HCT116 (cell line): ENCODE data around the gene RHBDD3. TPM values are rescaled to one million over a fixed set of nuclear protein-coding genes. Genes with fewer than 3 reads are reported as not detected.
A peak's percentile ranks its signal among the peaks of the same experiment; 100 is the strongest.

Experiments
- ATAC-seq: fragments of 200-7000 bp; cut with Tn5 transposase; 2 replicates; pipeline ENCODE4 v1.9.1; 2020; ENCODE audit warnings: mild to moderate bottlenecking, moderate library complexity
- BruUV-seq: library from RNA; stranded (reverse); fragments of 400-500 nt; replicated peaks from 2 replicates; lab custom pipeline; 2021; lab: Mats Ljungman, UMichigan
- CTCF ChIA-PET: fragments of 300-600 bp; sonication (Branson Sonifier 250); formaldehyde crosslinking; loops from one replicate; lab custom pipeline; 2021; ENCODE audit warnings: antibody characterized with exemption; lab: Charles Lee
- POLR2A ChIA-PET: fragments of 300-600, 350-600 bp; sonication (Branson Sonifier 250); formaldehyde crosslinking; loops from one replicate; lab custom pipeline; 2021; ENCODE audit warnings: antibody characterized with exemption; lab: Charles Lee
- RAD21 ChIA-PET, 2 experiments: fragments of 300-600 bp; sonication (Branson Sonifier 250); formaldehyde crosslinking; loops; one replicate each; lab custom pipeline; 2023; ENCODE audit warnings: low total read pairs in 2 of 2; ENCODE audit not compliant: uncharacterized antibody in 2 of 2, unreplicated experiment in 2 of 2, low non-redundant PET in 1 of 2; lab: Charles Lee
- DNase-seq: peaks from one replicate; pipeline ENCODE4 v3.0.0-alpha.2; 2010; ENCODE audit warnings: low read depth, low spot score
- H2AFZ ChIP-seq: fragments of 200-600 bp; shearing (Covaris generic), sonication (generic); 2 replicates; pipeline ENCODE4 v1.6.1; 2017; ENCODE audit warnings: low read depth, mixed run types, mixed read lengths, antibody characterized with exemption, low read length; ENCODE audit not compliant: poor library complexity, severe bottlenecking
- H3K27ac ChIP-seq: 2 replicates; pipeline ENCODE4 v1.5.1; 2012; ENCODE audit warnings: low read depth, low read length
- H3K27me3 ChIP-seq: fragments of 200-600 bp; sonication (generic); 2 replicates; pipeline ENCODE4 v1.6.1; 2016; ENCODE audit warnings: mixed run types, low read length, mixed read lengths; ENCODE audit not compliant: insufficient read depth
- H3K36me3 ChIP-seq, 2 experiments: fragments of 200-500 bp in 1 of 2; fragments of 200-600 bp in 1 of 2; sonication (Bioruptor generic) in 1 of 2; sonication (generic) in 1 of 2; 2 replicates each; pipeline versions ENCODE4 v1.5.1 to v1.6.1; 2014 to 2016; ENCODE audit warnings: low read length in 2 of 2, inconsistent platforms in 1 of 2, mixed read lengths in 1 of 2, mixed run types in 1 of 2; ENCODE audit not compliant: insufficient read depth in 2 of 2, control insufficient read depth in 1 of 2
- H3K4me1 ChIP-seq, 2 experiments: fragments of 200-600 bp in 1 of 2; sonication (generic) in 1 of 2; 2 replicates each; pipeline versions ENCODE4 v1.5.1 to v1.6.1; 2012 to 2017; ENCODE audit warnings: low read length in 2 of 2, inconsistent platforms in 1 of 2, mild to moderate bottlenecking in 1 of 2, mixed read lengths in 1 of 2, mixed run types in 1 of 2, moderate library complexity in 1 of 2; ENCODE audit not compliant: insufficient read depth in 2 of 2, control insufficient read depth in 1 of 2
- H3K4me2 ChIP-seq: fragments of 200-600 bp; sonication (generic); 2 replicates; pipeline ENCODE4 v1.6.1; 2017; ENCODE audit warnings: mixed run types, low read length, mixed read lengths
- H3K4me3 ChIP-seq, 2 experiments: fragments of 200-600 bp in 1 of 2; sonication (generic) in 1 of 2; replicated peaks in 1 of 2; 2 replicates each; pipeline ENCODE4 v1.5.1; 2011 to 2016; ENCODE audit warnings: low read length in 2 of 2, control low read depth in 1 of 2, low read depth in 1 of 2, mild to moderate bottlenecking in 1 of 2, mixed read lengths in 1 of 2, mixed run types in 1 of 2
- H3K79me2 ChIP-seq: fragments of 200-600 bp; sonication (generic); 2 replicates; pipeline ENCODE4 v1.6.1; 2017; ENCODE audit warnings: mild to moderate bottlenecking, mixed run types, low read length, moderate library complexity, mixed read lengths; ENCODE audit not compliant: insufficient read depth
- H3K9ac ChIP-seq: fragments of 200-600 bp; sonication (generic); 2 replicates; pipeline ENCODE4 v1.6.1; 2016; ENCODE audit warnings: low read length, mixed read lengths
- H3K9me2 ChIP-seq: fragments of 200-600 bp; sonication (generic), shearing (Covaris generic); 2 replicates; pipeline ENCODE4 v1.6.1; 2017; ENCODE audit warnings: mixed run types, mild to moderate bottlenecking, moderate library complexity; ENCODE audit not compliant: insufficient read depth
- H3K9me3 ChIP-seq, 2 experiments: fragments of 200-500 bp in 1 of 2; fragments of 200-600 bp in 1 of 2; sonication (Bioruptor generic) in 1 of 2; sonication (generic) in 1 of 2; 2 replicates each; pipeline ENCODE4 v1.6.1; 2014 to 2017; ENCODE audit warnings: low read length in 2 of 2, mixed read lengths in 2 of 2, inconsistent platforms in 1 of 2, low read depth in 1 of 2, mild to moderate bottlenecking in 1 of 2, mixed run types in 1 of 2, moderate library complexity in 1 of 2; ENCODE audit not compliant: control insufficient read depth in 1 of 2, insufficient read depth in 1 of 2
- H4K20me1 ChIP-seq: fragments of 200-600 bp; sonication (generic), shearing (Covaris generic); 2 replicates; pipeline ENCODE4 v1.6.1; 2017; ENCODE audit warnings: mixed run types, mild to moderate bottlenecking, moderate library complexity; ENCODE audit not compliant: insufficient read depth
- ATF3 ChIP-seq: IDR thresholded peaks from 2 replicates; pipeline ENCODE4 v1.6.1; 2012
- EGR1 ChIP-seq: IDR thresholded peaks from 2 replicates; pipeline ENCODE4 v1.6.1; 2012; ENCODE audit warnings: low read depth
- ELF1 ChIP-seq: IDR thresholded peaks from 2 replicates; pipeline ENCODE4 v1.6.1; 2012; ENCODE audit warnings: low read depth, borderline replicate concordance
- EZH2 ChIP-seq: fragments of 200-600 bp; sonication (generic); IDR thresholded peaks from 2 replicates; pipeline ENCODE4 v1.6.1; 2017; ENCODE audit warnings: antibody characterized with exemption, mixed run types
- EZH2phosphoT487 ChIP-seq: fragments of 200-600 bp; IDR thresholded peaks from 2 replicates; pipeline ENCODE4 v1.6.1; 2018; ENCODE audit warnings: antibody characterized with exemption, borderline replicate concordance
- JUND ChIP-seq: IDR thresholded peaks from 2 replicates; pipeline ENCODE4 v1.6.1; 2012
- POLR2A ChIP-seq: IDR thresholded peaks from 2 replicates; pipeline ENCODE4 v1.7.0; 2011; ENCODE audit warnings: borderline replicate concordance; ENCODE audit not compliant: insufficient read depth, insufficient read length; ENCODE audit errors: extremely low read depth
- POLR2AphosphoS5 ChIP-seq: IDR thresholded peaks from 2 replicates; pipeline ENCODE4 v1.6.1; 2011; ENCODE audit warnings: mild to moderate bottlenecking, low read depth, low read length, moderate library complexity
- RAD21 ChIP-seq: IDR thresholded peaks from 2 replicates; pipeline ENCODE4 v1.6.1; 2012; ENCODE audit warnings: low read depth, mild to moderate bottlenecking
- SIN3A ChIP-seq: IDR thresholded peaks from 2 replicates; pipeline ENCODE4 v1.6.1; 2012; ENCODE audit warnings: low read depth
- SP1 ChIP-seq: IDR thresholded peaks from 2 replicates; pipeline ENCODE4 v1.6.1; 2012; ENCODE audit warnings: low read depth
- TCF7L2 ChIP-seq: IDR thresholded peaks from 2 replicates; pipeline ENCODE4 v1.7.0; 2011; ENCODE audit warnings: borderline replicate concordance, inconsistent platforms; ENCODE audit not compliant: insufficient read depth, insufficient read length; ENCODE audit errors: extremely low read depth
- YY1 ChIP-seq: IDR thresholded peaks from 2 replicates; pipeline ENCODE4 v1.6.1; 2011; ENCODE audit warnings: low read length, low read depth, moderate library complexity, mild to moderate bottlenecking; ENCODE audit not compliant: insufficient replicate concordance; ENCODE audit errors: extremely low read depth
- ZBTB33 ChIP-seq: IDR thresholded peaks from 2 replicates; pipeline ENCODE4 v1.6.1; 2011; ENCODE audit warnings: mild to moderate bottlenecking, low read length, moderate library complexity; ENCODE audit not compliant: insufficient replicate concordance; ENCODE audit errors: extremely low read depth
- ZNF274 ChIP-seq: fragments of 200-500 bp; sonication (Bioruptor generic); IDR thresholded peaks from 2 replicates; pipeline ENCODE4 v1.6.1; 2014; ENCODE audit warnings: mild to moderate bottlenecking, low read depth, low read length, inconsistent platforms
- intact Hi-C: fragments of 100-400 bp; cut with micrococcal nuclease; formaldehyde crosslinking; loops from 2 replicates; pipeline ENCODE4 v1.10.0; 2022
- total RNA-seq: library from RNA; stranded (reverse); gene quantifications from one replicate; pipeline ENCODE4 v1.2.1, GENCODE V29; 2021; ENCODE audit not compliant: unreplicated experiment
- TF ChIP-seq, protein P1 (sequence below), 3 experiments: fragments of 200-600 bp in 1 of 3; sonication (generic) in 1 of 3; IDR thresholded peaks in 2 of 3; conservative IDR thresholded peaks in 1 of 3; 2 replicates each; pipeline ENCODE4 v1.5.1; 2012 to 2017; ENCODE audit warnings: low read depth in 2 of 3, low read length in 2 of 3, antibody characterized with exemption in 1 of 3, borderline replicate concordance in 1 of 3, control low read depth in 1 of 3, mild to moderate bottlenecking in 1 of 3, mixed read lengths in 1 of 3, mixed run types in 1 of 3, moderate library complexity in 1 of 3; ENCODE audit not compliant: insufficient read depth in 1 of 3

RHBDD3 gene
- total RNA-seq, 1 experiment from 2014 or later, result 30.2 TPM

DNA sequence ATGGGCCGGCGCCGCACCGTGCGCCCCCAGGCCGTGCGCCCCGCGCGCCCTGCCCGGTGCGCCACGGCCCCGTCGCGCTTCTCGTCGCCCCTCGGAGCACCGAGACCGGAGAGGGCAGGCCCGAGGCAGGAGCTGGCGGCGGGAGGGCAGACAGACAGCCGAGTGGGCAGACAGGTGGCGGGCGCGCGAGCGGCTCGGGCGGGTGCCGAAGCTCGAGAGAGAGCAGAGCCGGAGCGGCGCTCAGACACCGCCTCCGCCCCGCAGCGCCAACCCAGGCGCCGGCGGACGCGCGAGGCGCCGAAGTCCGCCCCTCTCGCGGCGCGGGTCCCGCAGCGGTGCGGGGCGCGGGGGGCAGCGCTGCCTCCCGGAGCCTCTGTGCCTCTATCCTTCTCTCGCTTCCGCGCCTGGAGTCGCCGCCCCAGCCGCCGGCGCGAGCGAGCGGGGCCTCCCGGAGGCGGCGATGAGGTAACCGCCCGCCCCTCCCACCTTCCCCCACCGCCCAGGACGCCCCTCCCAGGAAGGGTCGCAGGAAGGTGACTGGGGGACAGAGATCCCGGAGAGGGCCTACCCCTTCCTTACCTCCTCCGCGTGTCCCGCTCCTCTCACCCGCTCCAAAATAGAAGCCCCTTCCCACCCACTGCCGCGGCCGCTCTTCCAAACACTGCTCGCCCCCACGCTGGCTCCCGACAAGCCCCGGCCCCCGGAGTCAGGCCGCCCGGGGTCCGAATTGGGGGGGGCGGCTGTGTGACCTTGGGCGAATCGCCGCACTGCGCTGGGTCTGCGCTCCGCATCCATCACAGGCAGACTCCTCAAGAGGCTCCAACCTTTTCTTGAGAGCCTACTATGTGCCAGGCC lies 47.7 kb upstream of the RHBDD3 start, which contains the start of gene RASL10A (continued):
- no peak for TF ChIP-seq JUND

DNA sequence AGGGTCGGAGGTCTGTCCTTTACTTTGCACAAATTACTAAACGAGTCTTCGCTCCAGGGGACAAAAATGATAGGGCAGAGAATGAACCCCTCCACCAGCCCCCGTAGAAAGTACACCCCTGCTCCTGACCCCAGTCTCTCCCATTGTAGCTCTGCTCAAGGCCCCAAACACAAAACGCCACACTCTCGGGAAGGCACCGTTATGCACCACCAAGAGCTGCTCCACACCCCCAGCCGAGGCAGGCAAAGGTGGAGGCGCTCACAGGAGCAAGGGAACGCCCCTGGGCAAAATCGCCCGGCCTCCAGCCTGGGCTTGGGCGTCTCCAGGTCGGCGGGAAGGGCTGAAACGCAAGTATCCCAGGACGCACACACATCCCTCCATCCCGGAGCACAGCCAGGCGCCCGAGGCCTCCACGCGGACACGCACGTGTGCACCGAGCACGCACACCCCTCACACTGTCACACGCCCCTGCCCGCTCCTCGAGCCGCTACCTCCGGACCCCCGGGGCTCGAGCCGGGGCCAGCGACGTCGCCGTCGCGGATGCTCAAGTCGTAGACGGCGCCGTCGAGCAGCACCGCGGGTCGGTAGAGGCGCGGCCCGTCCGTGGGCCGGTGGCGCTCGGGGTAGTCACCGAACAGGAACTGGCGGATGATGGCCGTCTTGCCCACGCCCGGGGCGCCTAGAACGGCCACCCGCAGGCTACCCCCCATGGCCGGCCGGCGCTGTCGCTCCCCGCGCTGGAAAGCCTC lies 46.9 kb upstream of the RHBDD3 start:
- H3K9me3 ChIP-seq, result no peaks in the 10 kb centered on the region
- H3K9ac ChIP-seq, result no peak overlapping the region
- DNase-seq (no peak), ATAC-seq (no peak; the same call in 1 of the 2 replicates)
- ChIA-PET CTCF (interaction anchor here (1.3 kb wide), 1 partner anchor 12 kb away, joined by 3 read pairs; no protein-coding TSS in a partner anchor), RAD21 (no interaction called here), POLR2A (no interaction called here)
- H2AFZ ChIP-seq, result no peak overlapping the region
- intact Hi-C loops, result no loop called here
- no peaks in the 10 kb centered on the region for H3K27me3 ChIP-seq
- no TSS peak for BruUV-seq
- H3K79me2 ChIP-seq, result no peaks in the 10 kb centered on the region
- no peaks in the 10 kb centered on the region for H3K36me3 ChIP-seq
- no peak overlapping the region; the same call in 1 of the 2 replicates for H3K27ac ChIP-seq
- H4K20me1 ChIP-seq, result no peaks in the 10 kb centered on the region
- H3K9me2 ChIP-seq, result no peaks in the 10 kb centered on the region
- TF ChIP-seq YY1 (no peak), POLR2AphosphoS5 (no peak), ZNF274 (no peak), SP1 (no peak), TCF7L2 (no peak), ELF1 (no peak), EZH2 (no peak), EZH2phosphoT487 (no peak), EGR1 (no peak), ATF3 (no peak), ZBTB33 (no peak), POLR2A (no peak), RAD21 (no peak), SIN3A (no peak)
- TF ChIP-seq, protein P1, sequence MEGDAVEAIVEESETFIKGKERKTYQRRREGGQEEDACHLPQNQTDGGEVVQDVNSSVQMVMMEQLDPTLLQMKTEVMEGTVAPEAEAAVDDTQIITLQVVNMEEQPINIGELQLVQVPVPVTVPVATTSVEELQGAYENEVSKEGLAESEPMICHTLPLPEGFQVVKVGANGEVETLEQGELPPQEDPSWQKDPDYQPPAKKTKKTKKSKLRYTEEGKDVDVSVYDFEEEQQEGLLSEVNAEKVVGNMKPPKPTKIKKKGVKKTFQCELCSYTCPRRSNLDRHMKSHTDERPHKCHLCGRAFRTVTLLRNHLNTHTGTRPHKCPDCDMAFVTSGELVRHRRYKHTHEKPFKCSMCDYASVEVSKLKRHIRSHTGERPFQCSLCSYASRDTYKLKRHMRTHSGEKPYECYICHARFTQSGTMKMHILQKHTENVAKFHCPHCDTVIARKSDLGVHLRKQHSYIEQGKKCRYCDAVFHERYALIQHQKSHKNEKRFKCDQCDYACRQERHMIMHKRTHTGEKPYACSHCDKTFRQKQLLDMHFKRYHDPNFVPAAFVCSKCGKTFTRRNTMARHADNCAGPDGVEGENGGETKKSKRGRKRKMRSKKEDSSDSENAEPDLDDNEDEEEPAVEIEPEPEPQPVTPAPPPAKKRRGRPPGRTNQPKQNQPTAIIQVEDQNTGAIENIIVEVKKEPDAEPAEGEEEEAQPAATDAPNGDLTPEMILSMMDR (IDR thresholded peaks at IDR 0.05 in 2 of 3, conservative IDR thresholded peaks at IDR 0.05 in 1 of 3; ENCODE audit: borderline replicate concordance in 1 of 3, insufficient read depth in 1 of 3, low read depth in 2 of 3, low read length in 2 of 3), result no peak
- H3K4me3 ChIP-seq, result no peak overlapping the region
- peaks cover 10 to 22% of the 10 kb centered on the region in 2 experiments for H3K4me1 ChIP-seq
- H3K4me2 ChIP-seq, result peak overlapping the region; percentile 57
